ENCODE data around the gene UBE2I. TPM values are rescaled to one million over a fixed set of nuclear protein-coding genes. Genes with fewer than 3 reads are reported as not detected.

The UBE2I gene
- total RNA-seq, 4 donors from 2014 or later: 72.0 to 165 (median 107) TPM

DNA sequence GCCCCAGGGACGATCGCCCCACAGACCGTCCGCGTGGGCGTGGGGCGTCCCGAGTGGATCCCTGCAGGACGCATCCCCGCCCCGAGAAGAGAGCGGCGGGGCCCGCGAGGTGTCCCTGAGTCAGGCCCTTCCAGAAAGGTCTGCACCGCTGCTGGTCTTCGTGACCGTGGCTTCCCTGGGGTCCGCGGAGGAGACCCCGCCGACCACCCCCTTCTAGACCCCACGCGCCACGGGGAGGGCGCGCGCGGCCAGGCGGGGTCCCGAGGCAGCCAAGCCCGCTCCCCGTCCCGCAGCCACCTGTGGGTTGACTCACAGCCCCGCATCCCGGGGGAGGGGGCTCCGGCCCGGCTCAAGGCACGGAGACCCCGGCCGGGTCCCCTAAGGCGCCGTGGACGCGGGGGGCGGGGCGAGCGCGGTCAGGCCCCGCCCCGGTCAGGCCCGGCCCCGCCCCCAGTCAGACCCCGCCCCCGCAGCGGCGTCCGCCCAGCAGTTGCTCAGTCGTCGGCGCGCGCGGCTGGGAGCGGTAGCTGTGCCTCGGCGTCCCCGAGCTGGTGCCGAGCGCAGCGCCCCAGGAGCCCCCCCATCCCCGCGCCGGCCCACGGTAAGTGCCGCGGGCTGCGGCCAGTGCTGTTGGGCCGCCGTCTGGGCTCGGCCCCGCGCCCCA lies 23.8 kb downstream of the UBE2I start, which contains the start of gene BAIAP3:
Gene BAIAP3, plus strand, starts transcription at position 497 of the 664 bp plus-strand sequence. CDS start 4,905 bp downstream, outside the sequence.
- H3K27me3 ChIP-seq: peaks cover 80% of the 10 kb centered on the region
- 2% methylated on average over 8 of the region's 83 CpGs for WGBS
- H3K9me3 ChIP-seq: no peaks in the 10 kb centered on the region
- H3K4me3 ChIP-seq: peak within 1 kb of the TSS; percentile 47
- no peak for DNase-seq (ENCODE audit: low spot score in 2 of 2)
- TF ChIP-seq EP300 (IDR thresholded peaks at IDR 0.05) (no peak), POLR2A (IDR thresholded peaks at IDR 0.05) (no peak), POLR2AphosphoS5 (IDR thresholded peaks at IDR 0.05) (no peak)
- TF ChIP-seq, protein P1, sequence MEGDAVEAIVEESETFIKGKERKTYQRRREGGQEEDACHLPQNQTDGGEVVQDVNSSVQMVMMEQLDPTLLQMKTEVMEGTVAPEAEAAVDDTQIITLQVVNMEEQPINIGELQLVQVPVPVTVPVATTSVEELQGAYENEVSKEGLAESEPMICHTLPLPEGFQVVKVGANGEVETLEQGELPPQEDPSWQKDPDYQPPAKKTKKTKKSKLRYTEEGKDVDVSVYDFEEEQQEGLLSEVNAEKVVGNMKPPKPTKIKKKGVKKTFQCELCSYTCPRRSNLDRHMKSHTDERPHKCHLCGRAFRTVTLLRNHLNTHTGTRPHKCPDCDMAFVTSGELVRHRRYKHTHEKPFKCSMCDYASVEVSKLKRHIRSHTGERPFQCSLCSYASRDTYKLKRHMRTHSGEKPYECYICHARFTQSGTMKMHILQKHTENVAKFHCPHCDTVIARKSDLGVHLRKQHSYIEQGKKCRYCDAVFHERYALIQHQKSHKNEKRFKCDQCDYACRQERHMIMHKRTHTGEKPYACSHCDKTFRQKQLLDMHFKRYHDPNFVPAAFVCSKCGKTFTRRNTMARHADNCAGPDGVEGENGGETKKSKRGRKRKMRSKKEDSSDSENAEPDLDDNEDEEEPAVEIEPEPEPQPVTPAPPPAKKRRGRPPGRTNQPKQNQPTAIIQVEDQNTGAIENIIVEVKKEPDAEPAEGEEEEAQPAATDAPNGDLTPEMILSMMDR (IDR thresholded peaks at IDR 0.05): no peak
- H3K4me1 ChIP-seq: peaks cover 35% of the 10 kb centered on the region
- no peaks in the 10 kb centered on the region for H3K36me3 ChIP-seq
- H3K27ac ChIP-seq: no peak within 1 kb of the TSS

DNA sequence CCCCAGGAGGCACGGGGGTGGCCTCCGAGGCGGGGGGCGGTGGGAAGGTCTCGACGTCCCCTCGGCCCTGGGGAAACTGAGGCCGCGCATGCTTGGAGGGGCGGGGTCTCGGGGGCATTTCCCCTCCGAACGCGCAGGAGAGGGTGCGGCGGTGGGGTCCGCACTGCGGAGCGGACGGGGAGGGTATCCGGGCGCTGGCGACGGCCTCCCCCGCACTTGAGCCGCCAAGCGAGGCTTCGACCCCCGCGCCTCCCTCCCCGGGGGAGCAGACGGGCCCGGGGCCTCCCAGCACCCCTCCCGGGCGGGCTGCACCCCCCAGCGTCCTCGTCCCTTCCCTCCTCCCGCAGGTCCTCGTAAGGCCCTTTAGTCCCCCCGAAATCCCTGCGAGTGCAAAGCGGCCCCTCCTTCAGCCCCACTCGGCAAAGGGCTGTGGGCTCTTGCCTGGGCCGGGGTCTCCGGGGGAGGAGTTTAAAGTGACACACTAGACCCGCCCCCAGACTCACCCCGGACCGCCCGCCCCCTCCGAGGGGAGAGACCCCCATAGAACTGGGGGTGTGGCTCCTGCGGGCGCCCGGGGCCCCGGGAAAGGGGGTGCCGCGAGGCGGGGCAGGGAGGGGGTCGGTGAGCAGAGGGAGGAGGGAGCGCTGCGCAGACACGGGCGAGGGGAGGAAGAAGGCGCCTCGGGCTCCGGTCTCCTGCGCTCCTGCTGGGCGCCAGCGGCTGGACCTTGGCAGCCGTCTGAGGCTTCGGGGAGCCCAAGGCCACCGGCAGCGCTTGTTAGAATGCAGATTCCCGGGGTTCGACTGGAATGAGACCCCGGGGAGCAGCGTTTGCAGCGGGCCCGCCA lies 24.6 kb downstream of the UBE2I start:
- Histone ChIP-seq H3K27ac (no peak overlapping the region), H3K9me3 (no peaks in the 10 kb centered on the region), H3K4me1 (peaks cover 35% of the 10 kb centered on the region), H3K4me3 (peak overlapping the region; percentile 47), H3K27me3 (peaks cover 87% of the 10 kb centered on the region), H3K36me3 (no peaks in the 10 kb centered on the region)
- DNase-seq (ENCODE audit: low spot score in 2 of 2): no peak
- WGBS: 0% methylated on average over 9 of the region's 78 CpGs
- no peak for TF ChIP-seq EP300 (IDR thresholded peaks at IDR 0.05)
- no peak for TF ChIP-seq POLR2A (IDR thresholded peaks at IDR 0.05)
- TF ChIP-seq, protein P1 (IDR thresholded peaks at IDR 0.05): no peak
- no peak for TF ChIP-seq POLR2AphosphoS5 (IDR thresholded peaks at IDR 0.05)

DNA sequence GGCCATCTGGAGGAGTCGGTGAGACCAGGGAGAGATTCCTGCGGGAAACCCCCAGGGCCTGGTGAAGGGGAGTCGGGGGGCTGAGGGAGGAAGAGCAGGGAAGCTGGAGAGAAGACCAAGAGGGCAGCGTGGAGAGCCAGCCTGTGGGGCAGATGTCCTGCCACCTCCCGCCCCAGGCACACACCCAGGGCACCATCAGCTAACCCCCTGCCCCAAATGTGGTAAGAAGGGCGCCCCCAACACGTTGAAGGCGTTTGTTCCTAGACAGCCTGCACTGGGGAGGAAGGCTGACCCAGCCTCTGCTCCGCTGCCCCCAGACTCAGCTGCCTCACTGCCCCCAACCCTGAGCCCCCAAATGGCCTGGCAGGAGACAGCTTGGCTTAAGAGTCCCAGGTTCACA lies 25.3 kb downstream of the UBE2I start:
- no peak for DNase-seq (ENCODE audit: low spot score in 2 of 2)
- H3K4me3 ChIP-seq: no peak overlapping the region
- no peaks in the 10 kb centered on the region for H3K9me3 ChIP-seq
- peaks cover 87% of the 10 kb centered on the region for H3K27me3 ChIP-seq
- 15% methylated on average over 5 of the region's 9 CpGs for WGBS
- peaks cover 35% of the 10 kb centered on the region for H3K4me1 ChIP-seq
- no peaks in the 10 kb centered on the region for H3K36me3 ChIP-seq
- TF ChIP-seq POLR2AphosphoS5 (IDR thresholded peaks at IDR 0.05) (no peak), EP300 (IDR thresholded peaks at IDR 0.05) (no peak), POLR2A (IDR thresholded peaks at IDR 0.05) (no peak)
- TF ChIP-seq, protein P1 (IDR thresholded peaks at IDR 0.05): no peak
- no peak overlapping the region for H3K27ac ChIP-seq

DNA sequence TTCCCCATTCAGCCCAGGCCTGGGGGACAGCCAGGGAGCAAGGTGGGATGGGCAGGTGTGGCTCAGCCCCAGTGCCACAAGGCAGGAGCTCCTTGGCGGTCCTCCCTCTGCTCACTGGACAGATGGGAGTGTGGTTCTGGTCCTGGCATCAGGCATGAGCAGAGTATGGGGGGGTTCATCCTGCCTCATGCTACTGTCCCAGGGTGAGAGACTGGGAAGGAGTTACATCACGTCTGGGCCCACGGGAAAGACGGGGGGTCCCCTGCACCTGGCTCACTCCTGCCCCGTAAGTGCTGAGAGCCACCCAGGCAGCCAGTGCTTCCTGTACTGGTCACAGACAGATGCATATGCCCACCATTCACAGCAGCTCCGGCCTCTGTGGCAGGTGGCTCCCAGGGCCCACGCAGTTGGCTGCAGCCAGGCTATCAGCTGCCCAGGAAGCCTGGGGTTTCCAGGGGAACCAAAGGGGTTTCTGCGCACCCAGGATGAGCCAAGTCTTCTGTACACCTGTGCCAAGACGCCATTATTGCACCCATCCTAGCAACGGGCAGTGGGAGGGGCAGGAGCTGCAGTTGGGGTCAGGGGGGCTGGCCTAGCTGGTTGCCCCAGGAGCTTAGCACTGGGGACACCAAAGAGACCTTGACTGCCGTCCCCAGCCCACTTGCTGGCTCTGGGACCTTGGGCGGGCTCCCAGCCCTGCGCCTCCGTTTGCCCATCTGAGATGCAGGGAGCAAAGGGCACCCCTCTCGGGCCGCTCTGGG lies 26.0 kb downstream of the UBE2I start:
- H3K4me1 ChIP-seq: peaks cover 35% of the 10 kb centered on the region
- H3K27ac ChIP-seq: no peak overlapping the region
- H3K27me3 ChIP-seq: peaks cover 84% of the 10 kb centered on the region
- TF ChIP-seq, protein P1 (IDR thresholded peaks at IDR 0.05): no peak
- TF ChIP-seq POLR2A (IDR thresholded peaks at IDR 0.05): no peak
- no peak for TF ChIP-seq EP300 (IDR thresholded peaks at IDR 0.05)
- no peak for TF ChIP-seq POLR2AphosphoS5 (IDR thresholded peaks at IDR 0.05)
- no peaks in the 10 kb centered on the region for H3K36me3 ChIP-seq
- H3K4me3 ChIP-seq: no peak overlapping the region
- no peak for DNase-seq (ENCODE audit: low spot score in 2 of 2)
- WGBS: 50% methylated on average over 9 of the region's 16 CpGs
- H3K9me3 ChIP-seq: no peaks in the 10 kb centered on the region
